ENCODE data around the gene MT1H.

MT1H gene

GRCh38 chr16:56675685-56676210 is 6.1 kb downstream of the MT1H start:
- no peak for DNase-seq (ENCODE audit: low read depth)
- no peak for TF ChIP-seq CTCF (conservative IDR thresholded peaks at IDR 0.05; ENCODE audit: control insufficient read depth, insufficient read depth, low read depth, low read length)
- no peak overlapping the region for H3K4me3 ChIP-seq (ENCODE audit: control insufficient read depth, low read depth, low read length)

- DNase-seq (ENCODE audit: low read depth): no peak
- no peak for TF ChIP-seq CTCF (conservative IDR thresholded peaks at IDR 0.05; ENCODE audit: control insufficient read depth, insufficient read depth, low read depth, low read length)
- H3K4me3 ChIP-seq (ENCODE audit: control insufficient read depth, low read depth, low read length): no peak overlapping the region
Measured at GRCh38 chr16:56677474-56677873, 7.9 kb downstream of the MT1H start.

GRCh38 chr16:56679078-56679730 is 9.6 kb downstream of the MT1H start:
- TF ChIP-seq CTCF (conservative IDR thresholded peaks at IDR 0.05; ENCODE audit: control insufficient read depth, insufficient read depth, low read depth, low read length): no peak
- no peak for DNase-seq (ENCODE audit: low read depth)
- no peak overlapping the region for H3K4me3 ChIP-seq (ENCODE audit: control insufficient read depth, low read depth, low read length)

GRCh38 chr16:56679818-56680217 is 10.2 kb downstream of the MT1H start:
- no peak for TF ChIP-seq CTCF (conservative IDR thresholded peaks at IDR 0.05; ENCODE audit: control insufficient read depth, insufficient read depth, low read depth, low read length)
- no peak for DNase-seq (ENCODE audit: low read depth)
- no peak overlapping the region for H3K4me3 ChIP-seq (ENCODE audit: control insufficient read depth, low read depth, low read length)

GRCh38 chr16:56681939-56682702 is 12.5 kb downstream of the MT1H start, which contains the start of gene MT1X:
MT1X (plus strand) TSS chr16:56682470; CDS start chr16:56682541, 71 bp downstream.
- peak; percentile 85 for DNase-seq (ENCODE audit: low read depth)
- no peak for TF ChIP-seq CTCF (conservative IDR thresholded peaks at IDR 0.05; ENCODE audit: control insufficient read depth, insufficient read depth, low read depth, low read length)
- peak within 1 kb of the TSS; percentile 72 for H3K4me3 ChIP-seq (ENCODE audit: control insufficient read depth, low read depth, low read length)

GRCh38 chr16:56682703-56683397 is 13.2 kb downstream of the MT1H start:
- peak overlapping the region; percentile 72 for H3K4me3 ChIP-seq (ENCODE audit: control insufficient read depth, low read depth, low read length)
- no peak for DNase-seq (ENCODE audit: low read depth)
- TF ChIP-seq CTCF (conservative IDR thresholded peaks at IDR 0.05; ENCODE audit: control insufficient read depth, insufficient read depth, low read depth, low read length): no peak

Data from fibroblast of mammary gland (primary cell).